HG02973 (cell line): ENCODE data around the gene CMSS1.

Experiments
- ATAC-seq: cut with Tn5 transposase; IDR thresholded peaks from one replicate; pipeline ENCODE4 v1.9.1; 2021; ENCODE audit warnings: moderate library complexity; ENCODE audit not compliant: unreplicated experiment

Gene CMSS1

DNA sequence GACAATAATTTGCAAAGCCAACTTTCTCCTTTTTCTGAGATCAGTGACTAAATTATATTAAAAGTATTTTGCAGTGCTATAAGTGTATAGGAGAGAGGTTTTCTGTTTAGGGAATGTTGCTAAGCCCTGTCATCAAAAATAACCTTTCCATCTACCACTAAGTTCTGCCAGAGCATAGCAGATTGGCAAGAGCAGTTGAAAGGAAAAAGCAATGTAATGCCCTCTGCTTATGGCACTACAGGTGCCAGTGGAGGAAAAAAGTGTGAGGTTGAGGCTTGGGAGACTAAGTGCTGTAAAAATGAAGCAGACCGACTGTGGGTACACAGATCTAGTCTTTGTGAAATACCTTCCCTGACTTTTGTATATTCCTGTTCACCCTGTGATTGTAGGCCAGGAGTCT is 285.1 kb downstream of the CMSS1 start:
- ATAC-seq, result no peak

DNA sequence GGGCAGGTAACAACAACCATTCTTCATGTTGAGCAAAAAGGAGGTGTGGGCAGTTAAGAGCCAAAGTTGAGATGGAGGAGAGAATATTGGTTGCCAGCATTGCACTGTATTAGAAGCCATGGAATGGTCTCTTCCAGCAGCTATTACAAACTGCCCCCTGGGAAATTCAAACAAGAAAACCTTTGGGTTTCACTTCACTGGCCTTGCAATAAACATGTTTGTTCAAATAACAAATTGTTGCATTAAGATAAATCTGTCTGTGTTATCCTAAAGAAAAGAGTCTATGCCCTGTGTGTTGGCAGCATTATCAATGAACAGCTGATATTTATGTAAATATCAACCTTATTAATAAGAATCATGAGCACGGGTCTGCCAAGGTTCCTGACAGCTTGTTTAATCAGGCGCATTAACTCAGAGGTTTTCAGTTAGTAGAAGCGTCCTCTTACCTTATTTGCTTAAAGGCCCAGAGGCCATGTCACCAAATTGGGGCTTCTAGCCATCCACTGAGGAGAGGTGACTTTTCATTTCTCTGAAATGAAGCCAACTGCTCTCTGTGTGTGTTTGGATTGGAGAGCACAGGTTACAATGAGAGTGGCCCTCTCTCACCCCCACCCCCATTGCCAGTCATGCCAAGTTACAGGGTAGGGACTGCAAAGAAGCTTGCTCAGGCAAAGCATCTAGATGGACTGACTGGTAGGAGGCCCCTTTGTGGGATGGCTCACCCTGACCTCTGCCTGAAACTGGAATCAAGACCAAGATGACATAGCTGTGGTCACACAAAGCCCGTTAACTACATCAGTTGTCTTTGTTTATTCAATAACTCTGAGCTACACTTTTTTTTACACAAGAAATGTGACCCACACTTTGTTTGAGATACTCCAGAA is 286.1 kb downstream of the CMSS1 start:
- ATAC-seq, result peak; percentile 94

DNA sequence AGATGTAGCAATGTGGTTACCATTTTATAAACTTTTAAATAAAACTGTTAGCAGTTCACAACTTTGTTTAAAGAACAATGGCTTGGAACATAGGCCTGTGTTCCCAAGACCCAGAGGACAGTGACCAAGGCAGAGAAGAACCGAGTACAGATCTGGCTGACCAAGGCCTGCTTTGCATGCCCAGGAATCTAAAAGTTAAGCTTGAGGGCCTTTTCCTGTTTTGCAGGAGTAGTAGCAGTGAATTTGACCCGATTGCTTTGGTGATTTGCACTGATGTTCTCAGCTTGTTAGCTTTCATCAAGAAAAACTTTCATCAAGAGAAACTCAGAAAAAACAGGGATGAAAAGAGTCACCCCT is 286.8 kb downstream of the CMSS1 start:
- peak; percentile 30 for ATAC-seq

- no peak for ATAC-seq
Observed at GRCh38 chr3:100104817-100105413, 287.3 kb downstream of the CMSS1 start.

- ATAC-seq, result no peak
Observed at GRCh38 chr3:100105501-100105900, 287.8 kb downstream of the CMSS1 start.

GRCh38 chr3:100106094-100106493 is 288.4 kb downstream of the CMSS1 start:
- no peak for ATAC-seq

DNA sequence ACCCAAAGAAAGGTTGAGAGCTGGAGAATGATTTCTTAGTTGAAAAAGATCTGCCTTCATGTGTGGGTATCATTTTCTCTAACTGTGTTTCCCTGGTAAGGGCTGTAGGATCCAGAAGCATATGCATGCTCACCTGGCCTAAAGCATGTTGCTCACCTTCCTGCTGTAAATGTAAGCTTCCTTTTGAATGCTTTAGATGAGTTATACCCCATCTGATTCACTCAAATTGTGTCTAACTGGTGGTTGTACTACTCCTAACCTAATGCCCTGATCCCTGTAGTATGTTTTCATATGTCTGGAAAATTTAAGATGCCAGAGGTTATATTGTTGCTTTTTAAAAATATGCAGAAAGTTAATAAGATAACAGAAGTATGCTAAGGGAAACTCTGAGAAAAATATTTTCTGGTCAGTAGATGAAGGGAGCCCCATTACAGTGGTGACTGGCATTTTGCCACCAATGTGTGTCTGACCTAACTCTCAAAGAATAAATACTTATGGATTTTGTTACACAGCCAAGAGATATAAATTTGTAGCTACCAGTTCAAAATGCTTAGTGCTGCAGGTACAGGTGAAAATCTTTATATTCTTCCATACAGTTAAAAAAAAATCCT is 289.0 kb downstream of the CMSS1 start:
- no peak for ATAC-seq

DNA sequence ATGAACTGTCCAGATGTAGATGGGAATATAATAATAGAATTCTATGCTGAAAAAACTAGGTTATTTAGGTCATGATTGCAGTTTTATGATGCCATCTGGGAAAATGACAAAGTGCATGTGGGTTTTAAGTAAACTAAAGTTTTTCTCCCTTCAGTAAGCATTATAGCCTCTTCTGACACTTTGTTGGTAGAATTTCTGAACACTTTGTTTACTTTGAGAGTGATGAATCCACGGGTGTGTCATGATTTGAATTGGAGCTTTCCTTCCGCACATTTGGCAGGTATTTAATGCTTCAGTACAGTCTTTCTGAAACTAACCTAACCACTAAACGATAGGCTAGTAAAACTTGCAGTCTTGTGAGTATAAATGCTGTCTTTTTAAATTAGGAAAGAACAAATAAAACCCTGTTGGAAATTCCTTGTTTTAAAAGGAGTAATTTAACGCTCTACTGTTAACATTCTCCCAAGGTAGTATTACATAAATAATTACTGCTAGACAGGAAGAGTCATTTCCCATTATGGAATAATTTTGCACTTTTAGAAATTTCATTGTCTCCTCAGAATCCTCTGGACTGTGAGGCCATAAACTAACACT is 289.7 kb downstream of the CMSS1 start:
- ATAC-seq, result no peak

- no peak for ATAC-seq
Observed at GRCh38 chr3:100108464-100109079, 290.9 kb downstream of the CMSS1 start.

DNA sequence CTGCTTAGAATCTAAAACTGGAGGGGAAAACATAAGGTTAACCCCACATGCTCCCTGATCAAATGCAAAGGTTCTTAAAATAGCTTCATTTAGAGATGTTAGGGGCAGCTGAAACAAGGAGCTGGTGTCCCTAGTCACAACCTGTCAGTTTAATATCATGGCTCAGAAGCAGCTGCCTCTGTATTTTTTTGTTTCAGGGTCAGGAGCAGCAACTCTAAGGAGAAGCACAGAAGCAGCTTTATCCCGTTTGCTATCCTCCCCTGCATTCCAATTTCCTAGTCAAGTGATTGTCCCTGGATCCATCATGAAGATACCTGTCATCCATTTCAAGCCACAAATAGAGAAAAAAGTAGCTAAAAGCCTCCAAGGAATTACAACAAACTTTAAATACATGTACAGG is 292.5 kb downstream of the CMSS1 start:
- ATAC-seq, result no peak

DNA sequence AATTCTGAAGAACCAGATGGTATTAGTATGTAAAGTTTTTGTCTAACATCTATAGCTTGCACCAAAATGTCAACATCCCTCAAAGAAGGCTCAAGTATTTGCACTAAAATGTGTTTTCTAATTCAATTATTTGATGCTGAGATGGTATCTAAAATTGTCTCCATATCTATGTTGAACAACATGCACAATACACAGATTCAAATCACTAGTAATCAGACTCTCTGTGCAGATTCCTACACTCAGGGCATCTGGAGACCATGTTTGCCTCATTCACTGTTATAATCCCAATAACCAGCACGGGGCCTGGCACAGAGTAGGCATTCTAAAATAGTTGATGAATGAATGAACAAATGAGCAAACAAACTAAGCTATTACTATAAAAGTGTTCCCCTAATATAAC is 294.1 kb downstream of the CMSS1 start:
- ATAC-seq, result no peak

DNA sequence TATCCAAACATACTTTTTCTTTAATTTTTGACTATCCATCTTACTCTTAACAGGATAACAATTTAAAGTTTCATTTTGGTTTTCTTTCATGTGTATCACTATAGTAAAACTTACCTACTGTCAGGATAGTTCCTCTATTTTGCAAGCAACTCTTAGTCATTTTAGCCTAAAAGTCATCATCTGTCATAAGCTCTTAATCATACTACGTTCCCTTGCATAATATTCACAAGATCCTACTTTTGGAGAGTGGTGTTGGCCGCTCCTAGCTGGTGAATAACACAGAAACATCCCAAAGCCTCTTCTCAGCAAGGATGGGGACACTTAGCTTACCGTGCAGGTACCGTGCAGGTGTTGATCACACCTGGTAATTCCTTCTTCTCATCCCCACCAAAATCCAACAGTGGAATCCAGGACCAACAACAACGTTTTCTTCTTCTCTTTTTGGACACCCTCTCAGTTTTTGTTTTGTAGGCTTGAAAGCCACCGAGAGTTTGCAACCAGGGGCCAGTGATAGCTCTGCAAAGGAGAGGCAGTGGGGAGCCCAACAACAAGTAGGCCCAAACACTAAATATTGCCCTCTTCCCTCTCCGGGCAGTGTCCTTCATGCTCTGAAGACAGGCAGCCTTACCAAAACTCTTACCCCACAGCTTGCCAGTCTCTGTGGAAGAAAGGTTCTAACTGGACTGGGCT is 296.2 kb downstream of the CMSS1 start:
- ATAC-seq, result no peak

DNA sequence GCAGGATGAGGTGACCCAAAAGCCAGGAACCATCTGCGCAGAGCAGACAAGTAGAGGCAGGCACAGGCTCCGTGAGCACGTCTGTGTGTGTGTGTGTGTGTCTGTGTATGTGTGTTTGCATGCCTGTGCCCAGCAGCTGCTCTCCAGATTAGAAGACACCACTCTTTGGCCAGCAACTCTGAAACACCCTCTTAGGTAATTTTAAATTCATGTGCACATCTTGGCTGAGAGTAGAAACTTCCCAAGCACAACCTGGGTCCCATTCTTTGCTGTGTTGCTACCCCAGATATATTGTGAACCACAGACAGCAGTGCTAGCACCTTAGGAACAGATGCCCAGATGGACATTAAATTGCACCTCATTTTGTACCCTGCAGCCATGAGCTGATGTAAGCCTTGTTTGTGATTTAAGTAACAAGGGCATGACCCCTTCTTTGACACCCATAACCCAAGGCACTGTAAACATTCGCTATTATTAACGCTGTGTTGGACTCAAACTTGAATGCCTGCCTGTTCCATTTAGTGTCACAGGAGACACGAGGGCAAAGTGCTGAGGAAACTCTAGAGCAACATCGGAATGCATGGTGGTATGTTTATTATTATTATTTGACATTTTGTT is 296.9 kb downstream of the CMSS1 start, which contains the start of gene FILIP1L:
TSS of gene FILIP1L (minus strand) at position 89 of the 618 bp plus-strand sequence.
- ATAC-seq, result no peak

- ATAC-seq, result no peak
Observed at GRCh38 chr3:100117093-100117492, 299.4 kb downstream of the CMSS1 start.

- no peak for ATAC-seq
Observed at GRCh38 chr3:100120012-100120411, 302.4 kb downstream of the CMSS1 start.

DNA sequence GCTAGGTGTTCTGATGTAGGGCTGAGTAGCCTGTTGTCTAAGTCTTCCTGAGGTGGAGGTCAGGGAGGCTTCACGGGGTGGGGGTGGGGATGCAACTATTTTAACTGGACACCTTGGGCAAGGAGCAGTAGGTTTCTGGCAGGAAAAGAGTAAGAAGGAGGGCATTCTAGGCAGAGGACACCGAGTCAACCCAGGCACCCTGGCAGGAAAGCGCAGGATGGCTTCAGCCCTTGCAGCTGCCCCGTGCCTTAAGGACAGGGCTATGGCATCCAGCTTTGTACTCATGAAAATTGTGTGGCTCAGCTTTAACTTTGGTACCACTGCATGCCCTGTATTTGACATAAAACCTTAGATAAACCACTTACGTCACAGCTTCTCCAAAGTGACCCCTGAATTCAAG is 303.0 kb downstream of the CMSS1 start:
- ATAC-seq, result no peak

DNA sequence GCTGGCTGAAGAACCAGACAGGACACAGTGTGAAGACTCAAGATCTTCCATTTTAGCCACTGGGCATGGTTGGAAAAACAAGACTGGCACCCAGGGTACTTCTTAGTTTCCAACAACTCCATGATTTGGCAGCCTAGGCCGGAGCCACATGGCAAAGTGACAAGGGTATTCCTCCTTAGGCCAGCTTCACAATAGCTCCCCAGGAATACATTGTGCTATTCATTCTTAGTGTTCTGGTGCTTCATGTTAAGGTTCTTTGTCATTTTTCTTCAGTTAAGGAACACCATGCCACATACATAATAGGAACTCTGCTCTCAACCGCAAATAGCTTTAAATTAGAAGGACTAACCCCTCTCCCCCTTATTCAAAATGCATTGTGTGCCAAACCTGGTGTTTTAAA is 304.7 kb downstream of the CMSS1 start:
- ATAC-seq, result no peak

DNA sequence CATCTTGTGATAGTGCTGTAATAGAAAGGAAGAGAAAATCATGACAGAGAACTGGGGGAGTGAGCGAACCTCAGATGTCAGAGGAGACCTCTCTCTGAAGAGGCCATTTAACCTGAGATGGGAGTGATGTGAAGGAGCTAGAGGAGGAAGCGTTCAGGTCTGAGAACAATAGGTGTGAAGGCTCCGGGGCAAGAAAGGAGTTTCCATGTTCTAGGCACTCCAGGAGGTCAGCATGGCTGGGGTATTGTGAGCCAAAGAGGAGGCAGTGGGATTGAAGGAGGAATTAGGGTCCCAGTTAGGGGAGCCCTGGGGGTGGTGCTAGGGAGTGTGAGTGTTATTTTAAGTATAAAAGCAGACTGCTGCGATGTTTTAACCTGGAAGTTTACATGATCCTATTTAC is 305.4 kb downstream of the CMSS1 start:
- ATAC-seq, result no peak

DNA sequence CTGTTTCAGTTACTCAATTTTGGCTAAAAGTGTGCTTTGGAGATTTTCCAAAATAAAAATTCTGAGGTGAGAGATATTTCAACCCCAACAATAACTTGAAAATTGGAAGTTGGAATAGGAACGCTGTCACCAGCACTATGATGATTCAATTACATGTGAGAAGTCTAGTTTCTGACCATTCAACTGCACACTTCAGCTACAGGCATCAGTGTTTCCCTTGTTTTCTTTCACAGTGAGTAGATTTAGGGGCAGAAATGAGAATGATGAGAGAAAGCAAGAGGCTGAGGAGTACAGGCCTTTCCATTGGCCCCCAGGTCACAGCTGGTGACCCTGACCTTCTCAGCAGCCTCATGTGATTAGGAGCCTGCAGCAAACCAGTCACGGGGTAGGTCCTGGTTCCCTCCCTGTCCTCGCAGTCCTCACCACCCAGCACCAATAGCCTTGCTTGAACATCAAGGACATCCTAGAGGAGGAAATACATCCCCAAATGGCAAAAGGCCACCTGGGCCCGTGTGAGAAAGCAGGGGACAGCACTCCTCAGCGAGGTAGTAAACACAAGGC is 306.6 kb downstream of the CMSS1 start:
- ATAC-seq, result no peak
